Amniotic stem cell (primary cell): ENCODE data around the gene KCNA4.
"Not testable (repeated sequence)": the region's sequence is repeated elsewhere in the genome, so short reads cannot be mapped to it uniquely, and the experiment has no call there.

Experiments used
- DNase-seq: peaks from one replicate; lab custom pipeline; 2025; lab: John Stamatoyannopoulos, UW

KCNA4 gene

GRCh38 chr11:30016588-30017363, at the start of gene KCNA4:
KCNA4 (minus strand) TSS chr11:30017030; CDS start chr11:30012678, 4,352 bp downstream.
- DNase-seq, result no peak

DNA sequence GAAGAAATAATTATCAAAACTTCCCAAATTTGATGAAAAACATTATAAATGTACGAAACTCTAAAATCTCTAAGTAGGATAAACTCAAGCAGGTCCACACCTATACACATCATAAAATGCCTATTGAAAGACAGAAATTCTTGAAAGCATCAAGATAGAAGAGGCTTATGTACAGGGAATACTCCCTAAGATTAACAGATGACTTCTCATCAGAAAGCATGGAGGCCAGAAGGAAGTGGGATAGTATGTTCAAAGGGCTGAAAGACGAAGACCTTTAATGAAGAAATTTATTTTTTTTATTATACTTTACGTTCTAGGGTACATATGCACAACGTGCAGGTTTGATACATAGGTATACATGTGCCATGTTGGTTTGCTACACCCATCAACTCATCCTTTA, 45.3 kb upstream of the KCNA4 start:
- DNase-seq, result no peak

GRCh38 chr11:30059172-30059815, 42.5 kb upstream of the KCNA4 start:
- no peak for DNase-seq

- DNase-seq, result no peak
Measured at GRCh38 chr11:30049214-30049613, 32.4 kb upstream of the KCNA4 start.

- no peak for DNase-seq
Measured at GRCh38 chr11:30046578-30046945, 29.7 kb upstream of the KCNA4 start.

DNA sequence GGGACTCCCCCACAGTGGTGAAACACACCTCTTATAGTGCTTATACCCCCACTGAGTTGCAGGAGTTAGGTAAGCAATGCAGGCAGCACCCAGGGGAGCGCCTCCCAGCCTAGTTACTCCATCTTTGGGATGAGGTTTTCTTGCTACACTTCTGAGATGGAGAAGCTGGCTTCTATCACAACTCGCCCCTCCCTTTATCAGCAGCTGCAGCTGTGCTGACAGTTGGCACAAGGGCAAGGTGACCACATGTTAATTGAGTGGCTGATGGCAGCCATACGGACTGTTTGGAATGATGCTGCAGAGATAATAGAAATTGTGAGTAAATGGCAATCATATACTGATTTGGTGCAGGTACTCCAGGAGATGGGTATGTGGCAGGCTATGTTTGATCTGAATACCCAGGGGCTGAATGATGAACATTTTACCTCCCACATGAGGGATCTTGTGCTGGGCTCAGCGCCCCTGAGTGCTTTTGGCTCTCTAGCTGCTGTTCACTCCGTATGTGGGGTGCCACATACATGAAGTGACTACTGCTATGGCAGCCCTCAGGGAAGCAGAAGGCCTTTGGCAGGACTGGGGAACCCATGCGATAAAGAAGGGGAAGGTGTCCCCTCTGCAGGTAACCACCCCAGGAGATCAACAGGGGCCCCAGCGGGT, 29.2 kb upstream of the KCNA4 start:
- no peak for DNase-seq

DNA sequence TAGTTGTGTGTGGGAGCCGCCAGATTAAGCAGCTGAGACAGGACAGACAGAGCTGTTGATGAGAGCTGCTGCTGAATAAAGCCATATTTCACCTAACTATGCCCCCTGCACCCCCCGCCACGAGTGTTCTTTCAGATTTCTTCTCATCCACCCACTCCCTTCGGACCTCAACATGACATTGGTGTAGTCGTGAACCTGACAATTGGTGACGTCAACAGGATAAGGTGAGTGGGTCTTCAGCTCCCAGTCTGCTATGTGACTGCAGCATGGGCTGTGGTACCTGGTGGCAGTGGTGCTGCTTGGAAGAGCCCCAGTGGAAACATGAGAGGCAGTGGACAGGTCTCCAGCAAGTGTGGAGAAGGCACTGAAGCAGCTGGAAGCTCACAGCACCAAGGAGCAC, 28.3 kb upstream of the KCNA4 start:
- no peak for DNase-seq

DNA sequence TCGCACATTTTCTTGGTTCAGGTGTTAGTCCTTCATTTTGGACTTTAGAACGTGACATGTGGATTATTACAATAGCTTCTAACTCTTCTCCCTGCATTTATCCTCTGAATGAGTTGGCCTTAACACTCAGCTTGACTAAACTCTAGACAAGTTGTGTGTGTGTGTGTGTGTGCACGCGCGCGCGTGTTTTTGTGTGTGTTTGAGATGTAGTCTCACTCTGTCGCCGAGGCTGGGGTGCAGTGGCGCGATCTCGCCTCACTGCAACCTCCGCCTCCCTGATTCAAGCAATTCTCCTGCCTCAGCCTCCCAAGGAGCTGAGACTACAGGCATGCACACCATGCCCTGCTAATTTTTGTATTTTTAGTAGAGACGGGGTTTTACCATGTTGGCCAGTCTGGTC, 24.3 kb upstream of the KCNA4 start:
- no peak for DNase-seq

- DNase-seq, result not testable (repeated sequence)
Measured at GRCh38 chr11:30034746-30035145, 17.9 kb upstream of the KCNA4 start.

DNA sequence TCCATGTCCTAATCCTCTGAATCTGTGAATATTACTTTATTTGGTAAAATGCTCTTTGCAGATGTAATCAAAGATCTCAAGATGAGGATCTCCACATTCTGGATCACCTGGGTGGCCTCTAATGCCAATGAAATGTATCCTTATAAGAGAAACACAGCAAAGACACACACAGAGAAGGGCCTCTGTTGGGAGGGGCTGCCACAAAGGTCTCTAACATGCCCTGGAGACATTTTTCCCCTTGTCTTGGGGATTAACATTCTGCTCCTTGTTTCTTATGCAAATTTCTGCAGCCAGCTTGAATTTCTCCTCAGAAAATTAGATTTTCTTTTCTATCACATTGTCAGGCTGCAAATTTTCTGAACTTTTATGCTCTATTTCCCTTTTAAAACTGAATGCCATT, 17.3 kb upstream of the KCNA4 start:
- DNase-seq, result not testable (repeated sequence)

GRCh38 chr11:30025396-30026139, 8.7 kb upstream of the KCNA4 start:
- DNase-seq, result no peak

- DNase-seq, result no peak
Measured at GRCh38 chr11:30023074-30023473, 6.2 kb upstream of the KCNA4 start.

GRCh38 chr11:30019481-30019880, 2.7 kb upstream of the KCNA4 start:
- DNase-seq, result no peak

- no peak for DNase-seq
Measured at GRCh38 chr11:30018495-30018894, 1.7 kb upstream of the KCNA4 start.

- no peak for DNase-seq
Measured at GRCh38 chr11:30017445-30017895, 640 bp upstream of the KCNA4 start.

DNA sequence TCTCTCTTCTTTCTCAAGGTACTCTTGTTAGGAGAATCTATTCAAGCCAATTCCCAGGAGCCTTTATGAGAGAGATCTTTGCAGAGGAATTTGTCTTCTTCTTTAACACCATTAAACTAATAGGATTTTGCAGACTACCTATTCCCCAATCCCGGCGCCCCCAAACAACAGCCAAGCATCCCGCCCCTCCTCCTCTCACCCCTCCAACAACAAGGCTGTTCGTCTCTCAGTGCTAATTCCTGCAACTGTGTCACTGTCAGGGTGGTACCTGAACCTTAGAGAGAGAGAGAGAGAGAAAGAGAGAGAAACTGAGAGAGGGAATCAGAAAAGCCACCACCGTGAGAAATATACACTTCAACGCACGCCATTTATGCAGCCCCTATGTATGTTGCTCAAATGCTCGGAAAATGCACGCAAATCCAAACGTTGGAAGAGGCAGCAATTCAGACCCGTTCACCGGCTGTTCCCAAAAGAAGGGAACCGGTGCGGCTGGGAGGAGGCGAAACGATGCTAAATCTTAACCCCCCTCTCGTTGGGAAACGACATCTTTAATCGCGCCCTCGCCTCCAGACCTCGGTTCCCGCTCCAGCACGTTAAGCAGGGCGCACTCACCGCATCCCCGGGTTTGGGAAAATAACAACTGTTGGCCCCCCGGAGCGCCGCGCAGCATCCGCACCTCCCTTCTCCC, 961 bp downstream of the KCNA4 start:
- no peak for DNase-seq

GRCh38 chr11:30012346-30012745, 4.5 kb downstream of the KCNA4 start:
- DNase-seq, result no peak

- no peak for DNase-seq
Measured at GRCh38 chr11:30009060-30009459, 7.8 kb downstream of the KCNA4 start.

DNA sequence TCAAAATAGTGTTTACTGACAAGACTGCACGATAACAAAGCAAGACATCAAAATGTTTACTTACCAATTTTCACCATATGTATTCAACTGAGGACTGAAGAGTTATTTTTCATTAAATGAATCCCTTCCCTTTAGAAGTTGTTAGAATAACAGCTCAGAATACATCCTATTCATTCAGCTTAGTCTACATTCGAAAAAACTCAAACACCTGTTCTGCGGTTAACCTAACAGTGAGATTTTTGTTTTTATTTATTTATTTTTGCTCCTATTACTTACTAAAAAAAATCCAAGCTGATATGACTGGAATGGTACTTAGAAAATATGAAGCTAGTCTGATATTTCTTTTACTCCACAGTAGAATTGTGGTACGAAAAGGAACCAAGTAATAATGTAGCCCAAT, 10.0 kb downstream of the KCNA4 start:
- no peak for DNase-seq

DNA sequence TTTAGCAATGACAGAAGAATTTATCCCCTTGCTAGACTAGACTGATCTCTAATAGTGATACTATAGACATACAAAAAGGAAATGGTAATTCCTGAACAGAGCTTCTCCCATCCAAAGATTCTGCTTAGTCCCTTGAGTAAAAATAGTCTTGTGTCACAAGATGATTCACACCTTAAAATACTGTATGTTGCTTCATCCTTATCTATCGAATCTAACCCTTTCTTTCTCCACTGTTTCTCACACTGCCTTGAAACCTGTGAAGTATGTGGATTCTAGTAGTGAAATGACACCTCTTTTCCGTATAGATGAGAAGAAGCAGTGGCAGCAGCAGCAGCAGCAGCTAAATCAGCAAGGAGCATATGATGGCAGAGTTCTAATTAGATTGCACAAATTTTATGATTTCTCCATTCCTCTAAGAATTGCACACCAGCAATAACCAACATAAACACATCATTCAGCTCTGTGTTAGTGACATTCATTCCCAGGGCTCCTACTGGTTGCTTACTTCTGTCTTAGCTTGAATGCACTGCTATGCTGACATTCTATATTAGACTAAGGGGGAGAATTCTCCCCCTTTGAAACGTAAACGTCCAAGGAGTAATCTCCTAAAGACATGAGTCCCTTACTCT, 14.6 kb downstream of the KCNA4 start:
- no peak for DNase-seq

DNA sequence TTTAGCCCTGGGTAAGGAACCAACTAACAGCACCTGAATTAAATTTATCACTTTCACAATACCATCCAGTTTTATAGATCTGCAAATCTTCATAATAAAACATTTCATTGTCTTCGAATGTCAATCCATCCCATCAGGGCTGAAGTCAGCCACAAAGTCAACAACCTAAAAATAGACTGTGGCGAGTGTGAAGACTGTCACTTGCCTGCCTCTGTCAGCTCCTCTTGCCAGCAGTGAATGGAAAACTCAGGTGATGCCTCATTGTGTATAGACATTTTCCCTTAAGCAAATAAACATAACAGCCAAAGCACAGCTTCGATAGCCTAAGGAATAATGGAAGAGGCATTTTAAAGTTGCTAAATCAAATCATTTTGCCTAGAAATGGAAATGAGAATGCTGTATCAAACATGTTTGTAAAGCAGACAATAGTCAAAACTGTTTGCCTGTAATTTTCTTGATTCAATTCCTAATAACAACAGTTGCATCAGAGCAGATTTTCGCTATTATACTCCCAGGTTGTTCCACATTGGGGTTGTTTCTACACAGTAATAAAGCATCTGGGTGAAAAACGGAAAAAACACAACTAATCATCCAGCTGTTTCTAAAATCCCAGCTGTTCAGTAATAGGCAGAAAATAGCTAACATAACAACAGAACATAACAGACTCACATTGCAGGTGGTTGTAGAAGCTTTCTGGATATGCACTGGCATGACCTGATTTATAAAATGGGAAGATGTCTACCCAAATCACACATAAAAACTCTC, 15.7 kb downstream of the KCNA4 start:
- DNase-seq, result no peak
